Peyer's patch (tissue), 4 donors: ENCODE results near the gene PAEP.

Experiments used
- POLR2A ChIP-seq, 2 donors: fragments of 450-650 bp; IDR thresholded peaks; one replicate each; pipeline ENCODE4 v1.5.1; 2017; ENCODE audit warnings: antibody characterized with exemption in 2 of 2, mild to moderate bottlenecking in 2 of 2, moderate library complexity in 2 of 2
- TF ChIP-seq, protein P1 (sequence below), 6 experiments: fragments of 450-650 bp in 4 of 6; fragments of 200-600 bp in 2 of 6; sonication (generic) in 1 of 6; IDR thresholded peaks; one replicate each; pipeline ENCODE4 v1.5.1; 2017 to 2019; ENCODE audit warnings: antibody characterized with exemption in 6 of 6, mild to moderate bottlenecking in 3 of 6, moderate library complexity in 1 of 6

DNA sequence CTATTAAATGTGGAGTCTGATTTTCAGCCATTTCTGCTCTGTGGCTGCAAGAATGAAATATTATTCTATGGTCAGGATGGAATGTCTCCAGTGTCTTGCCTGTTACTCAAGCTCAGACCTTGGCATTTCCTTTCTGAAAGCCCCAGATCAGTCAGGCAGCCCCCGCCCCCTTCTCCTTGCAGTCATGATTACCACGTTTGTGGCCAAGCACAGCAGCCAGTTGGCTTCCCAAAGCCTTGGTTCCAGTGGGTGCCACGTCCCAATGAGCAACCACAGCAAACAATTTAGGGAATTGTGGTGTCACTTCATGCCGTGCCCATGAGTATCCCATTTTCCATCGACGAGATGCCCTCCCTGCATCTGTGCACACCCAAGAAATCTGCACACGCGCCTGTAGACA is 25.3 kb upstream of the PAEP start:
- TF ChIP-seq, protein P1, sequence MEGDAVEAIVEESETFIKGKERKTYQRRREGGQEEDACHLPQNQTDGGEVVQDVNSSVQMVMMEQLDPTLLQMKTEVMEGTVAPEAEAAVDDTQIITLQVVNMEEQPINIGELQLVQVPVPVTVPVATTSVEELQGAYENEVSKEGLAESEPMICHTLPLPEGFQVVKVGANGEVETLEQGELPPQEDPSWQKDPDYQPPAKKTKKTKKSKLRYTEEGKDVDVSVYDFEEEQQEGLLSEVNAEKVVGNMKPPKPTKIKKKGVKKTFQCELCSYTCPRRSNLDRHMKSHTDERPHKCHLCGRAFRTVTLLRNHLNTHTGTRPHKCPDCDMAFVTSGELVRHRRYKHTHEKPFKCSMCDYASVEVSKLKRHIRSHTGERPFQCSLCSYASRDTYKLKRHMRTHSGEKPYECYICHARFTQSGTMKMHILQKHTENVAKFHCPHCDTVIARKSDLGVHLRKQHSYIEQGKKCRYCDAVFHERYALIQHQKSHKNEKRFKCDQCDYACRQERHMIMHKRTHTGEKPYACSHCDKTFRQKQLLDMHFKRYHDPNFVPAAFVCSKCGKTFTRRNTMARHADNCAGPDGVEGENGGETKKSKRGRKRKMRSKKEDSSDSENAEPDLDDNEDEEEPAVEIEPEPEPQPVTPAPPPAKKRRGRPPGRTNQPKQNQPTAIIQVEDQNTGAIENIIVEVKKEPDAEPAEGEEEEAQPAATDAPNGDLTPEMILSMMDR (IDR thresholded peaks at IDR 0.05): no peak
- no peak for TF ChIP-seq POLR2A (IDR thresholded peaks at IDR 0.05)
